Mesendoderm (in vitro differentiated cells): Measurements from ENCODE around the gene TP53AIP1.

ENCODE experiments used
- DNase-seq: peaks from one replicate; pipeline ENCODE4 v3.0.0; 2013
- H2AK5ac ChIP-seq: 2 replicates; pipeline ENCODE4 v1.6.1; 2013; ENCODE audit warnings: low read length, inconsistent platforms
- H2BK120ac ChIP-seq: 2 replicates; pipeline ENCODE4 v1.6.1; 2013; ENCODE audit warnings: low read depth, mild to moderate bottlenecking, low read length, moderate library complexity, mixed read lengths
- H2BK15ac ChIP-seq: replicated peaks from 2 replicates; pipeline ENCODE4 v1.6.1; 2013; ENCODE audit warnings: low read depth, mild to moderate bottlenecking, moderate library complexity
- H2BK5ac ChIP-seq: 2 replicates; pipeline ENCODE4 v1.6.1; 2013; ENCODE audit warnings: low read length, inconsistent platforms
- H3K18ac ChIP-seq: 2 replicates; pipeline ENCODE4 v1.6.1; 2013; ENCODE audit warnings: mild to moderate bottlenecking, low read length, mixed read lengths
- H3K23ac ChIP-seq: one replicate; pipeline ENCODE4 v1.6.1; 2013; ENCODE audit warnings: low read length
- H3K27ac ChIP-seq: 2 replicates; pipeline ENCODE4 v1.5.1; 2013; ENCODE audit warnings: low read depth, mild to moderate bottlenecking, inconsistent platforms, low read length, moderate library complexity
- H3K27me3 ChIP-seq: 2 replicates; pipeline ENCODE4 v1.6.1; 2013; ENCODE audit warnings: low read length, control low read depth, mild to moderate bottlenecking, inconsistent platforms; ENCODE audit not compliant: insufficient read depth, poor library complexity
- H3K36me3 ChIP-seq: 2 replicates; pipeline ENCODE4 v1.6.1; 2013; ENCODE audit warnings: low read length, inconsistent platforms; ENCODE audit not compliant: control insufficient read depth, insufficient read depth
- H3K4ac ChIP-seq: one replicate; pipeline ENCODE4 v1.6.1; 2013; ENCODE audit warnings: low read depth, mild to moderate bottlenecking, low read length, moderate library complexity
- H3K4me1 ChIP-seq: 2 replicates; pipeline ENCODE4 v1.6.1; 2013; ENCODE audit warnings: low read depth, low read length, inconsistent platforms; ENCODE audit not compliant: control insufficient read depth
- H3K4me2 ChIP-seq: 2 replicates; pipeline ENCODE4 v1.6.1; 2013; ENCODE audit warnings: low read length
- H3K4me3 ChIP-seq: 2 replicates; pipeline ENCODE4 v1.5.1; 2013; ENCODE audit warnings: mild to moderate bottlenecking, low read length
- H3K56ac ChIP-seq: one replicate; pipeline ENCODE4 v1.6.1; 2013; ENCODE audit warnings: low read length
- H3K79me1 ChIP-seq: 2 replicates; pipeline ENCODE4 v1.6.1; 2013; ENCODE audit warnings: low read length, inconsistent platforms
- H3K79me2 ChIP-seq: 2 replicates; pipeline ENCODE4 v1.6.1; 2013; ENCODE audit warnings: mild to moderate bottlenecking, low read length; ENCODE audit not compliant: control insufficient read depth, insufficient read depth
- H3K9ac ChIP-seq: 2 replicates; pipeline ENCODE4 v1.6.1; 2013; ENCODE audit warnings: low read length, inconsistent platforms
- H4K5ac ChIP-seq: one replicate; pipeline ENCODE4 v1.6.1; 2013; ENCODE audit warnings: low read length
- H4K8ac ChIP-seq: one replicate; pipeline ENCODE4 v1.6.1; 2013; ENCODE audit warnings: low read depth, mild to moderate bottlenecking, control low read depth, low read length, moderate library complexity
- WGBS: extraction: QIAGEN DNeasy Blood & Tissue Kit; methylation state at CpG from one replicate; pipeline ENCODE4 v1.1.7; 2013; ENCODE audit warnings: low lambda C conversion rate, missing lambda C conversion rate; ENCODE audit not compliant: insufficient coverage; ENCODE audit errors: extremely low coverage; 5-methylcytosine and 5-hydroxymethylcytosine counted together

The TP53AIP1 gene

DNA sequence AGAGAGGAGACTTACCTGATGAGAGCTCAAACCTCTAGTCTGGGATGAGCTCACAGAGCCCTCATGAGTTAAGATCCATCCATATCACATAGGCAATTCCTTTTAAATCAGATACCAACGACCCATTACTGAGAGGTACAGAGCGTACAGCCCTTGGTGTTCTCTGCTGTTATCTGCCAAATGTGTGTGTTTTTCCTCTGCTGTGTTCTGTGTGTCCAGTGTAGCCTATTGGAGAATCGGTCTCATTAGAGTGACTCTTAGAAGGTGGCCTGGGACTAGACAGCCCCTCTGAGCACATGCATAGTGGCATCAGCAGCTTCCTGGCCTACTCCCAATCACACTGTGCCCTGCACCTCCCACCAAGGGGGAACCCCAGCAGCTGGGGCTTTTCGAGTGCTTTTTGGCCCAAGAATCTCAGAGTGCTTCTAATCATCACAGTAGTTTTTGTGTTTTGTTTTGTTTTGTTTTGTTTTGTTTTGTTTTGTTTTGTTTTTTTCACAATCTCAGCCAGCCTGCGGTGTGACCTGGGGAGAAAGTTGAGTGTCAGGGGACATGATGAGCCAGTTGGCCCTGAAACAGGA is 25.4 kb downstream of the TP53AIP1 start:
- H3K4me3 ChIP-seq: no peak overlapping the region

DNA sequence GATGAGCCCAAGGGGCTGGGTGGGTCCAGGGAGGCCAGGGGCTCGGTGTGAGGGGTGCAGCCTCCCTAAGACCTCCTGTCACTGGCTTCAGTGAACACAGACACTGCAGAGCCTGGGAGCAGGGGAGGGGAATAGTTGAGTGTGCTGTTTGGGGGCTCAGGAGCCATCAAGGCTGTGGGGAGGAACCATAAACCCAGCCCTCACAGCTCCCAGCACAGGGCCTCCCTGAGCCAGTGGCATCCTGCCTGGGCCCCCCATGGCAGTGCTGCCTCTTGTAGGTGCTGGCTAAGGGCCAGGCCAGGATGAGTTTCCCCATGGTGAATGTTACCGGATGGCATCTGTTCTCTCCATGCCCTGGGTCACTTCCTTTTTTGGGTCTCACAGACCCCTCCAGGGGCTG is 26.0 kb downstream of the TP53AIP1 start:
- Histone ChIP-seq H3K4me2 (no peak overlapping the region), H4K5ac (no peak overlapping the region), H3K27me3 (no peaks in the 10 kb centered on the region), H3K27ac (no peak overlapping the region), H4K8ac (no peak overlapping the region), H3K4ac (no peak overlapping the region), H3K4me1 (no peaks in the 10 kb centered on the region), H3K79me2 (no peaks in the 10 kb centered on the region), H2AK5ac (no peak overlapping the region), H2BK15ac (no peak overlapping the region), H3K79me1 (no peaks in the 10 kb centered on the region), H3K18ac (no peak overlapping the region), H2BK120ac (no peak overlapping the region), H3K9ac (no peak overlapping the region), H3K4me3 (no peak overlapping the region), H3K23ac (no peak overlapping the region), H3K56ac (no peak overlapping the region), H2BK5ac (no peak overlapping the region), H3K36me3 (no peaks in the 10 kb centered on the region)
- no CpG with 5 or more reads among the region's 2 CpGs for WGBS
- no peak for DNase-seq

More for the DNA sequence above, 25.4 kb downstream of the TP53AIP1 start:
- Histone ChIP-seq H2AK5ac (no peak overlapping the region), H3K27ac (no peak overlapping the region), H3K23ac (no peak overlapping the region), H2BK5ac (no peak overlapping the region), H2BK15ac (no peak overlapping the region), H3K79me1 (no peaks in the 10 kb centered on the region), H3K18ac (no peak overlapping the region), H4K8ac (no peak overlapping the region), H3K4ac (no peak overlapping the region), H3K4me1 (no peaks in the 10 kb centered on the region), H3K56ac (no peak overlapping the region), H3K27me3 (no peaks in the 10 kb centered on the region), H3K4me2 (no peak overlapping the region), H3K36me3 (no peaks in the 10 kb centered on the region), H4K5ac (no peak overlapping the region), H3K79me2 (no peaks in the 10 kb centered on the region), H2BK120ac (no peak overlapping the region), H3K9ac (no peak overlapping the region)
- WGBS: no CpG with 5 or more reads among the region's 5 CpGs
- no peak for DNase-seq

DNA sequence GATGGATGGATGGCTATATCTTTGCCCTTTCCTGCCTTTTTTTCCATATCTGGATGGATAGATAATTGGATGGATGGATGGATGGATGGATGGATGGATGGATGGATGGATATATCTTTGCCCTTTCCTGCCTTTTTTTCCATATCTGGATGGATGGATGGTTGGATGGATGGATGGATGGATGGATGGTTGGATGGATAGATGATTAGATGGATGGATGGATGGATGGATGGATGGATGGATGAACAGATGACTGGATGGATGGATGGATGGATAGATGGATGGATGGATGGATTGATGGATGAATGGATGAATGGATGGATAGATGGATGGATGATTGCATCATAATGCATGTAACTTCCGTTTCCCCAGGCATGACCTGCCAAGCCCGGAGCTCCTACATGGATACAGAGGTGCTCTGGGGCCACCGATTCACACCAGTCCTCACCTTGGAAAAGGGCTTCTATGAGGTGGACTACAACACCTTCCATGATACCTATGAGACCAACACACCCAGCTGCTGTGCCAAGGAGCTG is 26.6 kb downstream of the TP53AIP1 start:
- H2AK5ac ChIP-seq: no peak overlapping the region
- no peaks in the 10 kb centered on the region for H3K27me3 ChIP-seq
- H4K8ac ChIP-seq: no peak overlapping the region
- H3K56ac ChIP-seq: no peak overlapping the region
- H3K4me3 ChIP-seq: no peak overlapping the region
- H2BK120ac ChIP-seq: no peak overlapping the region
- H3K79me2 ChIP-seq: no peaks in the 10 kb centered on the region
- H3K27ac ChIP-seq: no peak overlapping the region
- H4K5ac ChIP-seq: no peak overlapping the region
- no peak overlapping the region for H2BK15ac ChIP-seq
- no peak overlapping the region for H3K4me2 ChIP-seq
- H3K23ac ChIP-seq: no peak overlapping the region
- no peaks in the 10 kb centered on the region for H3K36me3 ChIP-seq
- no peak overlapping the region for H2BK5ac ChIP-seq
- H3K4ac ChIP-seq: no peak overlapping the region
- H3K9ac ChIP-seq: no peak overlapping the region
- WGBS: no CpG with 5 or more reads among the region's 3 CpGs
- H3K18ac ChIP-seq: no peak overlapping the region
- no peaks in the 10 kb centered on the region for H3K79me1 ChIP-seq
- DNase-seq: no peak
- no peaks in the 10 kb centered on the region for H3K4me1 ChIP-seq

GRCh38 chr11:128915149-128915521 is 27.5 kb downstream of the TP53AIP1 start:
- Histone ChIP-seq H2AK5ac (no peak overlapping the region), H4K5ac (no peak overlapping the region), H3K56ac (no peak overlapping the region), H2BK5ac (no peak overlapping the region), H3K36me3 (no peaks in the 10 kb centered on the region), H3K27me3 (no peaks in the 10 kb centered on the region), H3K9ac (no peak overlapping the region), H3K23ac (no peak overlapping the region), H2BK120ac (no peak overlapping the region), H3K4me1 (no peaks in the 10 kb centered on the region), H4K8ac (no peak overlapping the region), H3K4me2 (no peak overlapping the region), H3K4ac (no peak overlapping the region), H3K4me3 (no peak overlapping the region), H3K79me2 (no peaks in the 10 kb centered on the region), H2BK15ac (no peak overlapping the region), H3K27ac (no peak overlapping the region), H3K18ac (no peak overlapping the region), H3K79me1 (no peaks in the 10 kb centered on the region)
- DNase-seq: no peak
- no CpG with 5 or more reads among the region's 6 CpGs for WGBS

GRCh38 chr11:128914216-128915148 is 28.2 kb downstream of the TP53AIP1 start:
- Histone ChIP-seq H3K4ac (no peak overlapping the region), H3K4me2 (no peak overlapping the region), H3K23ac (no peak overlapping the region), H3K79me2 (no peaks in the 10 kb centered on the region), H2BK120ac (no peak overlapping the region), H3K4me1 (no peaks in the 10 kb centered on the region), H3K79me1 (no peaks in the 10 kb centered on the region), H3K27ac (no peak overlapping the region), H3K27me3 (no peaks in the 10 kb centered on the region), H2BK15ac (no peak overlapping the region), H4K8ac (no peak overlapping the region), H3K4me3 (no peak overlapping the region), H2BK5ac (no peak overlapping the region), H2AK5ac (no peak overlapping the region), H3K9ac (no peak overlapping the region), H4K5ac (no peak overlapping the region), H3K18ac (no peak overlapping the region), H3K56ac (no peak overlapping the region), H3K36me3 (no peaks in the 10 kb centered on the region)
- no CpG with 5 or more reads among the region's 18 CpGs for WGBS
- no peak for DNase-seq
